WTC11 (cell line): ENCODE measurements around the gene FOXG1.

Source experiments
- CBFB ChIP-seq: sonication (generic); formaldehyde crosslinking; IDR thresholded peaks from 2 replicates; pipeline ENCODE4 v1.8.1; 2022; ENCODE audit warnings: mild to moderate bottlenecking, low read depth, missing genetic modification reagents
- CREB1 ChIP-seq: sonication (generic); formaldehyde crosslinking; IDR thresholded peaks from 2 replicates; pipeline ENCODE4 v1.8.0; 2023; ENCODE audit warnings: mild to moderate bottlenecking, missing genetic modification reagents
- FOXJ3 ChIP-seq: sonication (generic); formaldehyde crosslinking; IDR thresholded peaks from 2 replicates; pipeline ENCODE4 v1.9.0; 2021; ENCODE audit warnings: missing genetic modification reagents, mild to moderate bottlenecking, borderline replicate concordance
- IRF1 ChIP-seq: sonication (generic); formaldehyde crosslinking; IDR thresholded peaks from 2 replicates; pipeline ENCODE4 v1.8.0; 2023; ENCODE audit warnings: missing genetic modification reagents
- USF2 ChIP-seq: sonication (generic); formaldehyde crosslinking; IDR thresholded peaks from 2 replicates; pipeline ENCODE4 v1.8.1; 2023; ENCODE audit warnings: mild to moderate bottlenecking, missing genetic modification reagents, moderate library complexity
- TF ChIP-seq, protein P1 (sequence below): fragments of 200-600 bp; IDR thresholded peaks from 2 replicates; pipeline ENCODE4 v1.8.0; 2022; ENCODE audit warnings: antibody characterized with exemption
- TF ChIP-seq, protein P2 (sequence below): sonication (generic); formaldehyde crosslinking; IDR thresholded peaks from 2 replicates; pipeline ENCODE4 v1.8.0; 2022; ENCODE audit warnings: mild to moderate bottlenecking, missing genetic modification reagents
- TF ChIP-seq, protein P3 (sequence below): sonication (generic); formaldehyde crosslinking; IDR thresholded peaks from 2 replicates; pipeline ENCODE4 v1.8.1; 2022; ENCODE audit warnings: mild to moderate bottlenecking, missing genetic modification reagents, moderate library complexity, borderline replicate concordance
- TF ChIP-seq, protein P4 (sequence below): sonication (generic); formaldehyde crosslinking; IDR thresholded peaks from 2 replicates; pipeline ENCODE4 v1.8.0; 2022; ENCODE audit warnings: mild to moderate bottlenecking, missing genetic modification reagents
- TF ChIP-seq, protein P5 (sequence below): sonication (generic); formaldehyde crosslinking; IDR thresholded peaks from 2 replicates; pipeline ENCODE4 v1.8.1; 2023; ENCODE audit warnings: mild to moderate bottlenecking, missing genetic modification reagents, moderate library complexity

- TF ChIP-seq IRF1 (CRISPR knock-in tag): no peak
- TF ChIP-seq, protein P1, sequence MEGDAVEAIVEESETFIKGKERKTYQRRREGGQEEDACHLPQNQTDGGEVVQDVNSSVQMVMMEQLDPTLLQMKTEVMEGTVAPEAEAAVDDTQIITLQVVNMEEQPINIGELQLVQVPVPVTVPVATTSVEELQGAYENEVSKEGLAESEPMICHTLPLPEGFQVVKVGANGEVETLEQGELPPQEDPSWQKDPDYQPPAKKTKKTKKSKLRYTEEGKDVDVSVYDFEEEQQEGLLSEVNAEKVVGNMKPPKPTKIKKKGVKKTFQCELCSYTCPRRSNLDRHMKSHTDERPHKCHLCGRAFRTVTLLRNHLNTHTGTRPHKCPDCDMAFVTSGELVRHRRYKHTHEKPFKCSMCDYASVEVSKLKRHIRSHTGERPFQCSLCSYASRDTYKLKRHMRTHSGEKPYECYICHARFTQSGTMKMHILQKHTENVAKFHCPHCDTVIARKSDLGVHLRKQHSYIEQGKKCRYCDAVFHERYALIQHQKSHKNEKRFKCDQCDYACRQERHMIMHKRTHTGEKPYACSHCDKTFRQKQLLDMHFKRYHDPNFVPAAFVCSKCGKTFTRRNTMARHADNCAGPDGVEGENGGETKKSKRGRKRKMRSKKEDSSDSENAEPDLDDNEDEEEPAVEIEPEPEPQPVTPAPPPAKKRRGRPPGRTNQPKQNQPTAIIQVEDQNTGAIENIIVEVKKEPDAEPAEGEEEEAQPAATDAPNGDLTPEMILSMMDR: no peak
- no peak for TF ChIP-seq CBFB (CRISPR knock-in tag)
- TF ChIP-seq, protein P2, sequence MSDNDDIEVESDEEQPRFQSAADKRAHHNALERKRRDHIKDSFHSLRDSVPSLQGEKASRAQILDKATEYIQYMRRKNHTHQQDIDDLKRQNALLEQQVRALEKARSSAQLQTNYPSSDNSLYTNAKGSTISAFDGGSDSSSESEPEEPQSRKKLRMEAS (CRISPR knock-in tag): no peak
- TF ChIP-seq FOXJ3 (CRISPR knock-in tag): no peak
- TF ChIP-seq CREB1: no peak
- TF ChIP-seq, protein P3, sequence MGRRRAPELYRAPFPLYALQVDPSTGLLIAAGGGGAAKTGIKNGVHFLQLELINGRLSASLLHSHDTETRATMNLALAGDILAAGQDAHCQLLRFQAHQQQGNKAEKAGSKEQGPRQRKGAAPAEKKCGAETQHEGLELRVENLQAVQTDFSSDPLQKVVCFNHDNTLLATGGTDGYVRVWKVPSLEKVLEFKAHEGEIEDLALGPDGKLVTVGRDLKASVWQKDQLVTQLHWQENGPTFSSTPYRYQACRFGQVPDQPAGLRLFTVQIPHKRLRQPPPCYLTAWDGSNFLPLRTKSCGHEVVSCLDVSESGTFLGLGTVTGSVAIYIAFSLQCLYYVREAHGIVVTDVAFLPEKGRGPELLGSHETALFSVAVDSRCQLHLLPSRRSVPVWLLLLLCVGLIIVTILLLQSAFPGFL (CRISPR knock-in tag): no peak
- no peak for TF ChIP-seq USF2 (CRISPR knock-in tag)
- TF ChIP-seq, protein P4, sequence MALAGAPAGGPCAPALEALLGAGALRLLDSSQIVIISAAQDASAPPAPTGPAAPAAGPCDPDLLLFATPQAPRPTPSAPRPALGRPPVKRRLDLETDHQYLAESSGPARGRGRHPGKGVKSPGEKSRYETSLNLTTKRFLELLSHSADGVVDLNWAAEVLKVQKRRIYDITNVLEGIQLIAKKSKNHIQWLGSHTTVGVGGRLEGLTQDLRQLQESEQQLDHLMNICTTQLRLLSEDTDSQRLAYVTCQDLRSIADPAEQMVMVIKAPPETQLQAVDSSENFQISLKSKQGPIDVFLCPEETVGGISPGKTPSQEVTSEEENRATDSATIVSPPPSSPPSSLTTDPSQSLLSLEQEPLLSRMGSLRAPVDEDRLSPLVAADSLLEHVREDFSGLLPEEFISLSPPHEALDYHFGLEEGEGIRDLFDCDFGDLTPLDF (CRISPR knock-in tag): no peak
- TF ChIP-seq, protein P5, sequence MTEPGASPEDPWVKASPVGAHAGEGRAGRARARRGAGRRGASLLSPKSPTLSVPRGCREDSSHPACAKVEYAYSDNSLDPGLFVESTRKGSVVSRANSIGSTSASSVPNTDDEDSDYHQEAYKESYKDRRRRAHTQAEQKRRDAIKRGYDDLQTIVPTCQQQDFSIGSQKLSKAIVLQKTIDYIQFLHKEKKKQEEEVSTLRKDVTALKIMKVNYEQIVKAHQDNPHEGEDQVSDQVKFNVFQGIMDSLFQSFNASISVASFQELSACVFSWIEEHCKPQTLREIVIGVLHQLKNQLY (CRISPR knock-in tag): no peak
These were observed 11.8 kb downstream of the FOXG1 start for GRCh38 chr14:28778138-28779117.
